Amygdala (tissue), 56 donors: ENCODE results near the gene HYKK.
"Not testable (repeated sequence)": the region's sequence is repeated elsewhere in the genome, so short reads cannot be mapped to it uniquely, and the experiment has no call there.

ENCODE experiments used
- DNase-seq, 56 donors: peaks; one replicate each; lab custom pipeline; 2025; lab: John Stamatoyannopoulos, UW

The HYKK gene

GRCh38 chr15:78539464-78540140 is 32.2 kb downstream of the HYKK start:
- not testable (repeated sequence) for DNase-seq

GRCh38 chr15:78540141-78540870 is 32.9 kb downstream of the HYKK start, which contains the start of gene PSMA4:
PSMA4 (plus strand) TSS chr15:78540444; CDS start chr15:78541928, 1,484 bp downstream.
- DNase-seq, result peak; percentile 30 to 97 (median 86)

- peak in 2 of 56 donors; percentile 34 to 57 for DNase-seq
Measured at GRCh38 chr15:78540871-78541743, 33.7 kb downstream of the HYKK start.

- DNase-seq, result no peak
Measured at GRCh38 chr15:78541744-78542034, 34.3 kb downstream of the HYKK start.

GRCh38 chr15:78542647-78543046 is 35.3 kb downstream of the HYKK start:
- DNase-seq, result no peak

GRCh38 chr15:78550194-78550593 is 42.8 kb downstream of the HYKK start:
- DNase-seq, result no peak

GRCh38 chr15:78550815-78551214 is 43.4 kb downstream of the HYKK start:
- no peak for DNase-seq

- no peak for DNase-seq
Measured at GRCh38 chr15:78551902-78552301, 44.5 kb downstream of the HYKK start.

- no peak for DNase-seq
Measured at GRCh38 chr15:78552597-78552996, 45.2 kb downstream of the HYKK start.

- DNase-seq, result not testable (repeated sequence)
Measured at GRCh38 chr15:78560201-78560600, 52.8 kb downstream of the HYKK start.

- DNase-seq, result no peak
Measured at GRCh38 chr15:78561490-78561889, 54.1 kb downstream of the HYKK start.

GRCh38 chr15:78563092-78563491 is 55.7 kb downstream of the HYKK start:
- DNase-seq, result no peak

- DNase-seq, result no peak
Measured at GRCh38 chr15:78564743-78565096, 57.3 kb downstream of the HYKK start.

- peak in 24 of 56 donors; percentile 3 to 81 (median 12) for DNase-seq
Measured at GRCh38 chr15:78565097-78565950, 57.9 kb downstream of the HYKK start, which contains the start of gene CHRNA5. CHRNA5 (plus strand) TSS chr15:78565520; CDS start chr15:78565720, 200 bp downstream.

GRCh38 chr15:78565951-78566774 is 58.8 kb downstream of the HYKK start:
- no peak for DNase-seq

- DNase-seq, result no peak
Measured at GRCh38 chr15:78567531-78567930, 60.2 kb downstream of the HYKK start.

- DNase-seq, result no peak
Measured at GRCh38 chr15:78570710-78571109, 63.3 kb downstream of the HYKK start.

- no peak for DNase-seq
Measured at GRCh38 chr15:78571382-78571781, 64.0 kb downstream of the HYKK start.

- no peak for DNase-seq
Measured at GRCh38 chr15:78573416-78573815, 66.0 kb downstream of the HYKK start.
